RWPE2 (cell line): Measurements from ENCODE around the gene HOXA7.

Source experiments
- ATAC-seq: fragments of 200-7000 bp; cut with Tn5 transposase; 3 replicates; pipeline ENCODE4 v1.9.1; 2021; ENCODE audit warnings: low read depth
- DNase-seq: peaks from one replicate; pipeline ENCODE4 v3.0.0-alpha.2; 2020; ENCODE audit warnings: low spot score
- H3K27ac ChIP-seq: fragments of 450-650 bp; 2 replicates; pipeline ENCODE4 v1.5.1; 2017; ENCODE audit warnings: mild to moderate bottlenecking; ENCODE audit not compliant: poor library complexity, severe bottlenecking
- H3K27me3 ChIP-seq: fragments of 250-450 bp; sonication (Bioruptor Pico); 2 replicates; pipeline ENCODE4 v1.5.1; 2021; ENCODE audit warnings: mild to moderate bottlenecking, moderate library complexity; ENCODE audit not compliant: insufficient read depth, poor library complexity, severe bottlenecking
- H3K36me3 ChIP-seq: fragments of 250-450 bp; sonication (Bioruptor Pico); 2 replicates; pipeline ENCODE4 v1.5.1; 2020; ENCODE audit warnings: low read depth, mild to moderate bottlenecking, moderate library complexity
- H3K4me1 ChIP-seq: fragments of 250-450 bp; sonication (Bioruptor Pico); 2 replicates; pipeline ENCODE4 v1.5.1; 2021; ENCODE audit warnings: mild to moderate bottlenecking, moderate library complexity; ENCODE audit not compliant: insufficient read depth, poor library complexity, severe bottlenecking
- H3K4me3 ChIP-seq: fragments of 250-450 bp; sonication (Bioruptor Pico); 2 replicates; pipeline ENCODE4 v1.5.1; 2021; ENCODE audit warnings: mild to moderate bottlenecking, moderate library complexity; ENCODE audit not compliant: severe bottlenecking
- H3K9me3 ChIP-seq: fragments of 250-450 bp; sonication (Bioruptor Pico); 2 replicates; pipeline ENCODE4 v1.5.1; 2021; ENCODE audit warnings: mild to moderate bottlenecking, moderate library complexity; ENCODE audit not compliant: severe bottlenecking
- CTCF ChIP-seq: fragments of 450-650 bp; IDR thresholded peaks from one replicate; pipeline ENCODE4 v1.5.1; 2017; ENCODE audit warnings: mild to moderate bottlenecking, moderate library complexity; ENCODE audit not compliant: poor library complexity, severe bottlenecking

The HOXA7 gene

GRCh38 chr7:27115221-27116026 is 41.1 kb downstream of the HOXA7 start:
- ATAC-seq: peak; percentile 39
- TF ChIP-seq CTCF: no peak
- no peaks in the 10 kb centered on the region; the same call in 1 of the 2 replicates for H3K36me3 ChIP-seq
- H3K4me3 ChIP-seq: peak overlapping the region; percentile 21
- H3K9me3 ChIP-seq: no peaks in the 10 kb centered on the region
- H3K27ac ChIP-seq: peak overlapping the region; percentile 86
- DNase-seq: no peak
- H3K27me3 ChIP-seq: no peaks in the 10 kb centered on the region
- H3K4me1 ChIP-seq: peaks cover 29% of the 10 kb centered on the region

GRCh38 chr7:27114881-27115220 is 41.6 kb downstream of the HOXA7 start:
- ATAC-seq (no peak), DNase-seq (no peak)
- H3K4me3 ChIP-seq: peak overlapping the region; percentile 21
- H3K27ac ChIP-seq: peak overlapping the region; percentile 86
- H3K27me3 ChIP-seq: no peaks in the 10 kb centered on the region
- H3K9me3 ChIP-seq: no peaks in the 10 kb centered on the region
- H3K36me3 ChIP-seq: no peaks in the 10 kb centered on the region; the same call in 1 of the 2 replicates
- no peak for TF ChIP-seq CTCF
- peaks cover 29% of the 10 kb centered on the region for H3K4me1 ChIP-seq

- no peaks in the 10 kb centered on the region; the same call in 1 of the 2 replicates for H3K36me3 ChIP-seq
- no peak for TF ChIP-seq CTCF
- no peaks in the 10 kb centered on the region for H3K9me3 ChIP-seq
- DNase-seq (no peak), ATAC-seq (peak; percentile 2; the same call in 1 of the 3 replicates)
- peak overlapping the region; percentile 28 for H3K4me3 ChIP-seq
- peak overlapping the region; percentile 86 for H3K27ac ChIP-seq
- H3K4me1 ChIP-seq: peaks cover 29% of the 10 kb centered on the region
- no peaks in the 10 kb centered on the region for H3K27me3 ChIP-seq
Observed at GRCh38 chr7:27113991-27114769, 42.3 kb downstream of the HOXA7 start.

- TF ChIP-seq CTCF: no peak
- no peaks in the 10 kb centered on the region for H3K27me3 ChIP-seq
- no peaks in the 10 kb centered on the region; the same call in 1 of the 2 replicates for H3K36me3 ChIP-seq
- peak overlapping the region; percentile 76 for H3K4me3 ChIP-seq
- H3K9me3 ChIP-seq: no peaks in the 10 kb centered on the region
- H3K27ac ChIP-seq: peak overlapping the region; percentile 86
- peaks cover 29% of the 10 kb centered on the region for H3K4me1 ChIP-seq
- DNase-seq (no peak), ATAC-seq (peak; percentile 43)
Observed at GRCh38 chr7:27112955-27113949, 43.2 kb downstream of the HOXA7 start.
